ENCODE measurements around the gene LUC7L. TPM values are rescaled to one million over a fixed set of nuclear protein-coding genes. Genes with fewer than 3 reads are reported as not detected.

LUC7L gene
- total RNA-seq, 1 donor from 2014 or later: 79.3 TPM

DNA sequence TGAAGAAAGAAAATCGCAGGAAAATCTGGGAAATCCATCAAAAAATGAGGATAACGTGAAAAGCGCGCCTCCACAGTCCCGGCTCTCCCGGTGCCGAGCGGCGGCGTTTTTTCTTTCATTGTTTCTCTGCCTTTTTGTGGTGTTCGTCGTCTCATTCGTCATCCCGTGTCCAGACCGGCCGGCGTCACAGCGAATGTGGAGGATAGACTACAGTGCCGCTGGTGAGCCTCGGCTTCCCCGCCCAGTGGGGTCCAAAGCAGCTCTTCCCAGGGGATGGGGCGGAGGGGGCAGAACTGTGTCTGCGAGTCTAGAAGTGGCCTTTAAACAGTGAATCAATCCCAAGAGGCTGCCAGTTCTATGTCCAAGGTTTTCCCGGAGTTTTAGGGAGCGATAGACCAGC is 25.2 kb upstream of the LUC7L start:
- no peaks in the 10 kb centered on the region for H3K27me3 ChIP-seq
- TF ChIP-seq, protein P1, sequence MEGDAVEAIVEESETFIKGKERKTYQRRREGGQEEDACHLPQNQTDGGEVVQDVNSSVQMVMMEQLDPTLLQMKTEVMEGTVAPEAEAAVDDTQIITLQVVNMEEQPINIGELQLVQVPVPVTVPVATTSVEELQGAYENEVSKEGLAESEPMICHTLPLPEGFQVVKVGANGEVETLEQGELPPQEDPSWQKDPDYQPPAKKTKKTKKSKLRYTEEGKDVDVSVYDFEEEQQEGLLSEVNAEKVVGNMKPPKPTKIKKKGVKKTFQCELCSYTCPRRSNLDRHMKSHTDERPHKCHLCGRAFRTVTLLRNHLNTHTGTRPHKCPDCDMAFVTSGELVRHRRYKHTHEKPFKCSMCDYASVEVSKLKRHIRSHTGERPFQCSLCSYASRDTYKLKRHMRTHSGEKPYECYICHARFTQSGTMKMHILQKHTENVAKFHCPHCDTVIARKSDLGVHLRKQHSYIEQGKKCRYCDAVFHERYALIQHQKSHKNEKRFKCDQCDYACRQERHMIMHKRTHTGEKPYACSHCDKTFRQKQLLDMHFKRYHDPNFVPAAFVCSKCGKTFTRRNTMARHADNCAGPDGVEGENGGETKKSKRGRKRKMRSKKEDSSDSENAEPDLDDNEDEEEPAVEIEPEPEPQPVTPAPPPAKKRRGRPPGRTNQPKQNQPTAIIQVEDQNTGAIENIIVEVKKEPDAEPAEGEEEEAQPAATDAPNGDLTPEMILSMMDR (IDR thresholded peaks at IDR 0.05): no peak
- TF ChIP-seq POLR2A (IDR thresholded peaks at IDR 0.05) (no peak), POLR2AphosphoS5 (IDR thresholded peaks at IDR 0.05; ENCODE audit: insufficient read depth in 1 of 2, low read depth in 1 of 2) (no peak)
- no peak for DNase-seq (ENCODE audit: extremely low spot score in 2 of 2)
- no peaks in the 10 kb centered on the region for H3K4me1 ChIP-seq
- H3K4me3 ChIP-seq: no peak overlapping the region
- no peaks in the 10 kb centered on the region for H3K9me3 ChIP-seq
- peaks cover 0 to 32% of the 10 kb centered on the region in 2 donors for H3K36me3 ChIP-seq
- intact Hi-C loops (cut with DNase I): no loop called here
- H3K27ac ChIP-seq: no peak overlapping the region

DNA sequence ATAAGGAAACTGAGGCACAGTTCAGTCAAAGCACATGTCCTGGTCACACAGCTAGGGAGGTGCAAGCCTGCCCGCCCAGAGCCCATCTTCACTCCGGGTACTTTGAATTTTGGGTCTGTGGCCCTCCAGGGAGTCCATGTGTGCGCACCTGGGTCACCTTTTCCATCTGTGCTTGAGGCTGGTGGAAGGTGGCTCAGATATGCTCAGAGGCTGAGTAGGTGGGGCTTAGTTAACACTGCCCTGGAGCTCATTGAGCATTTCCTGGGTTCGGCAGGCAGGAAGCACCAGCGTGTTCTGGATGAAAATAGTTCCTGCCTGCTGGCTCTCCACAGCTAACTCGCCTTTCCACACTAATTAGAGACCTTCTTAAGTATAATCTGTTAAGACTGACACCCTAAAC is 24.6 kb upstream of the LUC7L start:
- no peak for DNase-seq (ENCODE audit: extremely low spot score in 2 of 2)
- peaks cover 0 to 28% of the 10 kb centered on the region in 2 donors for H3K36me3 ChIP-seq
- intact Hi-C loops (cut with DNase I): no loop called here
- no peak overlapping the region for H3K4me3 ChIP-seq
- H3K9me3 ChIP-seq: no peaks in the 10 kb centered on the region
- no peaks in the 10 kb centered on the region for H3K27me3 ChIP-seq
- H3K27ac ChIP-seq: no peak overlapping the region
- TF ChIP-seq POLR2AphosphoS5 (IDR thresholded peaks at IDR 0.05; ENCODE audit: insufficient read depth in 1 of 2, low read depth in 1 of 2) (no peak), POLR2A (IDR thresholded peaks at IDR 0.05) (no peak)
- TF ChIP-seq, protein P1 (IDR thresholded peaks at IDR 0.05): no peak
- no peaks in the 10 kb centered on the region for H3K4me1 ChIP-seq

DNA sequence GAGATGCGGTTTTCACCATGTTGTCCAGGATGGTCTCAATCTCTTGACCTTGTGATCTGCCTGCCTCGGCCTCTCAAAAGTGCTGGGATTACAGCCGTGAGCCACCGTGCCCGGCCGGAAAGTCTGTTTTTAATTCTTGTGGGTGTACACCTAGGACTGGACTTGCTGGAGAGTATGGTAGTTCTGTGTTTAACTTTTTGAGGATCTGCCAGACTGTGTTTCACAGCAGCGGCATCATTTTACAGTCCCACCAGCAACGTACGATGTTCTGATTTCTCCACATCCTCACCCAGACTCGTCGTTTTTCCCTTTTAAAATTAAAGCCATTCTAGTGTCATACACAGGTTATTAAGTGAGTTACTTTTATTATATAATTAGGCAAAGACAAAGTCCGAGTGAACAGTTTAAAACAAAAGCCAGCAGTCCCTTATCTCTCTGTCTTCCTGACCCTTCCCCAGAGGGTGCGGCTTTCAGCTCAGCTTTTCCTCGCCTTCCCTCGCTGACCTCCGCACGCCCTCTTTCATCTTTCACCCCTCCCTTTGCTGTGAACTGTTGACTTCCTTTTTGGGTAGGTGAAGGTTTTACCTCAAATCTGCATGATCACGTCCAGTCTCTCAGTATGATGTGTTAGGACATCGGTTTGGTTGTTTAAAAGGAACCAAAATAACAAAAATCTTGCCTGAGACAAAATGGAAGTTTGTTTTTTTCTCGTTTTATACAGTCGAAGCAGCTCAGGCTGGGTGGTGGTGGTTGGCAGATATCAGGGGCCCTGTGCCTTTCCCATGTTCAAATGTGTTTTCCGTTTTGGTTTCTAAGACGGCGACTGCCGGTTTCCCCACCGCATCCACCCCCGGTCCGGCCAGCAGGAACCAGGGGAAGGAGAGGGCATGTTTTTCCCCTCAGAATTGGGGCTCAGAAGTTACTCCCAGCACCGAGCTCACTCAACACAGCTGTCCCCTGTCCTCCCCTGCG is 23.4 kb upstream of the LUC7L start:
- TF ChIP-seq, protein P1 (IDR thresholded peaks at IDR 0.05): no peak
- TF ChIP-seq POLR2AphosphoS5 (IDR thresholded peaks at IDR 0.05; ENCODE audit: insufficient read depth in 1 of 2, low read depth in 1 of 2) (no peak), POLR2A (IDR thresholded peaks at IDR 0.05) (no peak)
- H3K9me3 ChIP-seq: no peaks in the 10 kb centered on the region
- intact Hi-C loops (cut with DNase I): no loop called here
- peaks cover 0 to 28% of the 10 kb centered on the region in 2 donors for H3K36me3 ChIP-seq
- H3K27ac ChIP-seq: no peak overlapping the region
- DNase-seq (ENCODE audit: extremely low spot score in 2 of 2): no peak
- H3K4me1 ChIP-seq: no peaks in the 10 kb centered on the region
- no peaks in the 10 kb centered on the region for H3K27me3 ChIP-seq
- no peak overlapping the region for H3K4me3 ChIP-seq

DNA sequence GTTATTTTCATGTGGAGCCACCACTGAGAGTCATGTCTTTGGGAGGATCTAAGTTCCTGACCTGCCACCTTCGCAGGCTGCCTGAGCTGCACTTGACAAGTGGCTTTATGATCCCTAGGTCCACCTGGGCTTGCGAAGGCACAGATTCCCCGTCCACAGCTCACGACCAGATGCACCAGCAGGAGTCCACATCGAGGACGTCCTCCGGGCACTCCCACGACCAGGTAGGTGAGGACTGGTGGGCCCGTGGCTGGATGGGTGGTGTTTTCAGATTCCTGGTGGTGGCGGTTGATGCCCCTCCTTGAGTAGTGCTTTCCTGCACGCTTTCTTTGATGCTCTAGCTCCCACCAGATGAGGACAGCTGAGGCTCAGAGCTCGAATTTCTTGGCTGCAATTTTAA is 20.2 kb upstream of the LUC7L start:
- H3K36me3 ChIP-seq: peaks cover 0 to 6% of the 10 kb centered on the region in 2 donors
- no peak overlapping the region for H3K4me3 ChIP-seq
- intact Hi-C loops (cut with DNase I): no loop called here
- H3K4me1 ChIP-seq: no peaks in the 10 kb centered on the region
- H3K27me3 ChIP-seq: no peaks in the 10 kb centered on the region
- no peaks in the 10 kb centered on the region for H3K9me3 ChIP-seq
- H3K27ac ChIP-seq: no peak overlapping the region
- DNase-seq (ENCODE audit: extremely low spot score in 2 of 2): no peak
- TF ChIP-seq, protein P1 (IDR thresholded peaks at IDR 0.05): no peak
- TF ChIP-seq POLR2A (IDR thresholded peaks at IDR 0.05) (no peak), POLR2AphosphoS5 (IDR thresholded peaks at IDR 0.05; ENCODE audit: insufficient read depth in 1 of 2, low read depth in 1 of 2) (no peak)

DNA sequence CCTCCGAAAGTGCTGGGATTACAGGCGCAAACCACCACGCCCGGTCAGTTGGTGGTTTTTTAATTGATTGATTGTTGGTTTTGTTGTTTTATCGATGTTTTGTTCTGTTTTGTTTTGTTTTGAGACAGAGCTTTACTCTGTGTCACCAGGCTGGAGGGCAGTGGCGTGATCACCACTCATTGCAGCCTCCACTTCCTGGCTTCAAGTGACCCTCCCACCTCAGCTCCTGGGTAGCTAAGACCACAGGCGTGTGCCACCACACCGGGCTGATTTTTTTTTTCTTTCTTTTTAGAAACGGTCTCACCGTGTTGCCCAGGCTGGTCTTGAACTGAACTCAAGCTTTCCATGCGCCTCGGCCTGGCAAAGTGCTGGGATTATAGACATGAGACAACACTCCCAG is 17.8 kb upstream of the LUC7L start:
- Histone ChIP-seq H3K27me3 (no peaks in the 10 kb centered on the region), H3K9me3 (no peaks in the 10 kb centered on the region)
- TF ChIP-seq POLR2A (IDR thresholded peaks at IDR 0.05): no peak
- no peak for TF ChIP-seq POLR2AphosphoS5 (IDR thresholded peaks at IDR 0.05; ENCODE audit: insufficient read depth in 1 of 2, low read depth in 1 of 2)
- TF ChIP-seq, protein P1 (IDR thresholded peaks at IDR 0.05): no peak

More for the DNA sequence above, 17.8 kb upstream of the LUC7L start:
- intact Hi-C loops (cut with DNase I): no loop called here
- DNase-seq (ENCODE audit: extremely low spot score in 2 of 2): no peak
- Histone ChIP-seq H3K4me3 (no peak overlapping the region), H3K27ac (no peak overlapping the region), H3K4me1 (no peaks in the 10 kb centered on the region), H3K36me3 (peaks cover 0 to 4% of the 10 kb centered on the region in 2 donors)
